Measurements from ENCODE around the gene OSBPL5.

OSBPL5 gene

DNA sequence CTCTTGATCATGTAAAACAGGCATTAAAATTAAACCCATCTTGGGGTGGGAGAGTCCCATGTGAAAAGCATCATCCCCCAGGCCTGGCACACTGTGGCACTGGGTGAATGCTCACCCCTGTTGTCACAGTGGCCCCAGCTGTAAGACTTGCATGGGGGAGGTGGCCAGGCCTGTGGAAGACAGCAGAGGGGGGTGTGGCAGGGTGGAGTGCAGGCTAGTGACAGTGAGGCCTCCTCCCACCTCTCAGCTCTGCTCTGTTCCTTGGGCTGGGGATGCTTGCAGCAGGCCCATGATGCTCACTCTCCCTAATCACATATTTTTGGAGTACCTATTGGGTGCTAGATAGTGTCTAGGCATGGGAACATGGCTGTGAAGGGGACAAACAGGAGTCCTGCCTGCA is 10.1 kb upstream of the OSBPL5 start:
- no peaks in the 10 kb centered on the region for H3K36me3 ChIP-seq (ENCODE audit: control insufficient read depth in 2 of 2, insufficient read depth in 1 of 2, low read length in 2 of 2)
- ChIA-PET POLR2A (no interaction called here), CTCF (no interaction called here)
- no peak overlapping the region for H3K27ac ChIP-seq (ENCODE audit: extremely low read depth, low read depth, low read length)
- no peaks in the 10 kb centered on the region for H3K9me3 ChIP-seq (ENCODE audit: control insufficient read depth, insufficient read depth, low read depth, low read length)
- no peak overlapping the region for H3K4me3 ChIP-seq (ENCODE audit: low read depth, low read length)
- TF ChIP-seq KLF1 (tag by site-specific recombination; IDR thresholded peaks at IDR 0.05) (peak; percentile 42; the same call in 1 of the 2 replicates), ZNF138 (tag by site-specific recombination; IDR thresholded peaks at IDR 0.05; ENCODE audit: borderline replicate concordance) (no peak)
- H3K4me1 ChIP-seq (ENCODE audit: control insufficient read depth, insufficient read depth, low read length) = no peaks in the 10 kb centered on the region

DNA sequence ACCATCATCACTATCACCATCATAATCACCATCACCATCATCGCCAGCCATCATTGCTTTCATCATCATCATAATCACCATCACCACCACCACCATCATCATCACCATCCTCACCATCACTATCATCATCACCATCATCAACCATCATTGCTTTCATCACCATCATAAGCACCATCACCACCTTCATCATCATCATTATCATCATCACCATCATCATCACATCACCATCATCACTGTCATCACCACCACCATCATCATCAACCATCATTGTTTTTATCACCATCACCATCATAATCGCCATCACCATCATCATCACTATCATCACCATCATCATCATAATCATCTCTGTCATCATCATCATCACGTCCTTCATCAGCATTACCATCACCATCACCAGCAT is 9.3 kb upstream of the OSBPL5 start:
- Histone ChIP-seq H3K27ac (ENCODE audit: extremely low read depth, low read depth, low read length) (no peak overlapping the region), H3K36me3 (ENCODE audit: control insufficient read depth in 2 of 2, insufficient read depth in 1 of 2, low read length in 2 of 2) (no peaks in the 10 kb centered on the region), H3K4me3 (ENCODE audit: low read depth, low read length) (no peak overlapping the region), H3K4me1 (ENCODE audit: control insufficient read depth, insufficient read depth, low read length) (no peaks in the 10 kb centered on the region), H3K9me3 (ENCODE audit: control insufficient read depth, insufficient read depth, low read depth, low read length) (no peaks in the 10 kb centered on the region)
- ChIA-PET CTCF (no interaction called here), POLR2A (no interaction called here)
- TF ChIP-seq ZNF132 (tag by site-specific recombination; IDR thresholded peaks at IDR 0.05; ENCODE audit: borderline replicate concordance) = no peak
- 0 out of 2 replicates have a peak, but pooled peaks have one; percentile 13 for TF ChIP-seq ZNF266 (tag by site-specific recombination; IDR thresholded peaks at IDR 0.05; ENCODE audit: low read depth)
- 0 out of 2 replicates have a peak, but pooled peaks have one; percentile 19 for TF ChIP-seq ZNF248 (tag by site-specific recombination; IDR thresholded peaks at IDR 0.05)
- TF ChIP-seq ZNF423 (tag by site-specific recombination; IDR thresholded peaks at IDR 0.05) = no peak
- TF ChIP-seq ZNF571 (tag by site-specific recombination; IDR thresholded peaks at IDR 0.05) = peak; percentile 9; the same call in 1 of the 2 replicates
- no peak for TF ChIP-seq TSHZ1 (tag by site-specific recombination; IDR thresholded peaks at IDR 0.05; ENCODE audit: borderline replicate concordance)
- TF ChIP-seq, protein P1, sequence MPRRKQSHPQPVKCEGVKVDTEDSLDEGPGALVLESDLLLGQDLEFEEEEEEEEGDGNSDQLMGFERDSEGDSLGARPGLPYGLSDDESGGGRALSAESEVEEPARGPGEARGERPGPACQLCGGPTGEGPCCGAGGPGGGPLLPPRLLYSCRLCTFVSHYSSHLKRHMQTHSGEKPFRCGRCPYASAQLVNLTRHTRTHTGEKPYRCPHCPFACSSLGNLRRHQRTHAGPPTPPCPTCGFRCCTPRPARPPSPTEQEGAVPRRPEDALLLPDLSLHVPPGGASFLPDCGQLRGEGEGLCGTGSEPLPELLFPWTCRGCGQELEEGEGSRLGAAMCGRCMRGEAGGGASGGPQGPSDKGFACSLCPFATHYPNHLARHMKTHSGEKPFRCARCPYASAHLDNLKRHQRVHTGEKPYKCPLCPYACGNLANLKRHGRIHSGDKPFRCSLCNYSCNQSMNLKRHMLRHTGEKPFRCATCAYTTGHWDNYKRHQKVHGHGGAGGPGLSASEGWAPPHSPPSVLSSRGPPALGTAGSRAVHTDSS (tag by site-specific recombination; IDR thresholded peaks at IDR 0.05) = peak; percentile 97
- 0 out of 2 replicates have a peak, but pooled peaks have one; percentile 13 for TF ChIP-seq ZNF157 (tag by site-specific recombination; IDR thresholded peaks at IDR 0.05)
- TF ChIP-seq ZNF843 (tag by site-specific recombination; IDR thresholded peaks at IDR 0.05) = no peak

DNA sequence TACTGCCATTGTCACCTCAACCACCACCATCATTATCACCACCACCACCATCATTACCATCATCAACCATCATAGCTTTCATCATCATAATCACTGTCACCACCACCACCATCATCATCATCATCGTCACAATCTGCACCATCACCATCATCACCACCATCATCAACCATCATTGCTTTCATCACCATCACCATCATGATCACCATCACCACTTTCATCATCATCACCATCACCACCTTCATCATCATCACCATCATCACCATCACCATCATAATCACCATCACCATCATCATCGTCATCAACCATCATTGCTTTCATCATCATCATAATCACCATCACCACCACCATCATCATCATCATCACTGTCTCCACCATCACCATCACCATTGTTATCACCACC is 8.7 kb upstream of the OSBPL5 start:
- ChIA-PET POLR2A (no interaction called here), CTCF (no interaction called here)
- Histone ChIP-seq H3K4me1 (ENCODE audit: control insufficient read depth, insufficient read depth, low read length) (no peaks in the 10 kb centered on the region), H3K4me3 (ENCODE audit: low read depth, low read length) (no peak overlapping the region), H3K9me3 (ENCODE audit: control insufficient read depth, insufficient read depth, low read depth, low read length) (no peaks in the 10 kb centered on the region), H3K36me3 (ENCODE audit: control insufficient read depth in 2 of 2, insufficient read depth in 1 of 2, low read length in 2 of 2) (no peaks in the 10 kb centered on the region), H3K27ac (ENCODE audit: extremely low read depth, low read depth, low read length) (no peak overlapping the region)
- no peak for TF ChIP-seq ZNF621 (tag by site-specific recombination; IDR thresholded peaks at IDR 0.05)
- TF ChIP-seq, protein P1 (tag by site-specific recombination; IDR thresholded peaks at IDR 0.05) = peak; percentile 96
- TF ChIP-seq ZFP3 (tag by site-specific recombination; IDR thresholded peaks at IDR 0.05; ENCODE audit: low read depth) = no peak
- peak; percentile 4; the same call in 1 of the 2 replicates for TF ChIP-seq ZNF707 (tag by site-specific recombination; IDR thresholded peaks at IDR 0.05)
- TF ChIP-seq ZBTB6 (tag by site-specific recombination; IDR thresholded peaks at IDR 0.05) = no peak
- TF ChIP-seq ZFP37 (tag by site-specific recombination; IDR thresholded peaks at IDR 0.05) = no peak
- TF ChIP-seq ZNF394 (tag by site-specific recombination; IDR thresholded peaks at IDR 0.05; ENCODE audit: borderline replicate concordance) = no peak
- no peak for TF ChIP-seq KLF8 (tag by site-specific recombination; IDR thresholded peaks at IDR 0.05)
- no peak for TF ChIP-seq GLI2 (tag by site-specific recombination; IDR thresholded peaks at IDR 0.05; ENCODE audit: borderline replicate concordance, low read depth)
- no peak for TF ChIP-seq ELK4 (IDR thresholded peaks at IDR 0.05; ENCODE audit: borderline replicate concordance, low read depth, low read length)
- no peak for TF ChIP-seq ZNF2 (tag by site-specific recombination; IDR thresholded peaks at IDR 0.05)

All from HEK293 (cell line).